ENCODE results near the gene NMRK2.
A peak's percentile ranks its signal among the peaks of the same experiment; 100 is the strongest.
"Not testable (repeated sequence)": the region's sequence is repeated elsewhere in the genome, so short reads cannot be mapped to it uniquely, and the experiment has no call there.

The NMRK2 gene, protein sequence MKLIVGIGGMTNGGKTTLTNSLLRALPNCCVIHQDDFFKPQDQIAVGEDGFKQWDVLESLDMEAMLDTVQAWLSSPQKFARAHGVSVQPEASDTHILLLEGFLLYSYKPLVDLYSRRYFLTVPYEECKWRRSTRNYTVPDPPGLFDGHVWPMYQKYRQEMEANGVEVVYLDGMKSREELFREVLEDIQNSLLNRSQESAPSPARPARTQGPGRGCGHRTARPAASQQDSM

DNA sequence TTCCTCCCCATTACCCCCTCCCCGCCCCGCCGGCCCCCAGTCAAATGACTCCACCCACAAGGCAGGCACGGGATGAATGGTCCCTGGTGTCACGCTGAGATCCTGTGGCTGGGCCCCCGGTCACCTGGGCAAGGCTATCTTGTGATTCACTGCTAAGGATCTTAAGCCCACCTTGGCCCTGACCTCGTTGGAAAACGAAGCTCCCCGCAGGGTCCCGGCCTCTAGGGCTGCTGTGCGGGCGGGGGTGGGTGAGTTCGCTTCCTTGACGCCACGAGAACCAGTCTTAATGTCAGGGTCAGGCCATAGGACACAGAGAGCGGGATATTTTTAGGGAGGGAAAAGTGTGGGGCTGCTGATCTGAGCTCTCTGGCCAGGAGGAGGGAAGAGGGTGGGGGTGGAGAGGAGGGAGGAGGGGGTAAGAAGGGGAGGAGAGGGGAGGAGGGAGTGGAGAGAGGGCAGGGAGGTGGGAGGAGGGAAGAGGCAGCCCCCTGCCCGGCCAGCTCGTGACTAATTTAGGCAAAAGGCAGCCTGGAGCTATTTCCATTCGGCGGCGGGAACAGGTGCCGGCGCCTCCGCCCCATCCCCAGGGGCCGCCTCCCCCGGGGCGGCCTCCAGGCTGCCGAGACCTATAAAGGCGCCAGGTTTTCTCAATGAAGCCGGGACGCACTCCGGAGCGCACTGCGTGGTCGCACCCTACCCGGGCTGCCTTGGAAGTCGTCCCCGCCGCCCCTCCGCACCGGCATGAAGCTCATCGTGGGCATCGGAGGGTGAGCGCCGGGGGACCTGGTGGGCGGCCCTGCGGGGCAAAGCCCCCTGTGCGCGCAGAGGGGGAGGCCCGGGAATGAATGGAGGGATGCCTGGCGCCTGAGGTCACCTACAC lies at the start of gene NMRK2:
Gene NMRK2, plus strand, starts transcription at position 139 of the 880 bp plus-strand sequence. Its CDS starts 603 bp downstream, at position 742.
- DNase-seq (ENCODE audit: low spot score) = peak; percentile 72

- no peak for DNase-seq (ENCODE audit: low spot score)
These were observed 42.3 kb upstream of the NMRK2 start for GRCh38 chr19:3890591-3890990.

DNA sequence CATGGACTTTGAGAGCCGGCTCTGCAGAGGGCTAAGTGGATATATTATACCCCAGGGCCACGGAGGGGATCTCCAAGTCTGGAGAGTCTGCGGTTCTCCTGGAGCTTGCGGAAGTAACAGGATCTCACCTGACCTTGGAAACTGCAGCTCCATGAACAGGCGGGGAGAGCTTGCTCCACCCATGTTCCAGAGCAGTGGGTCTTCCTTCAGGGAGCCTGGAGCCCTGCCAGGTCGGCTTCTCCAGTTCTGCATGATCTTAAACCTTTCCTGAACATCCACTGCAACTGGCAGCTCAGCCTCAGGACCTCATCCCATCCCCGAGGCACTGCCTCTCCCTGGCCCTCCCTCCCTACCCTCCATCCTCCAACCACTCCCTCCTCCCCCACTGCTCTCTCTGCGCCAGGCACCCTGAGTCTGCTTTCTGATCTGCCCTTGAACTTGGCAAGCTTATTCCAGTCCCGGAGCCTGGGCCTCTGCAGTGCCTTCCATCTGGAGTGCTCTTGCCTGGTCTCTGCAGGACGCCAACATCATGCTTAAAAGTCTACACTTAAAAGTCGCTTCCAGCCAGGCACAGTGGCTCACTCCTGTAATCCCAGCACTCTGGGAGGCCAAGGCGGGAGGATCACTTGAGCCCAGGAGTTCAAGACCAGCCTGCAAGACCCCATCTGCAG lies 39.2 kb upstream of the NMRK2 start:
- DNase-seq (ENCODE audit: low spot score) = no peak

- not testable (repeated sequence) for DNase-seq (ENCODE audit: low spot score)
These were observed 37.9 kb upstream of the NMRK2 start for GRCh38 chr19:3894959-3895358.

DNA sequence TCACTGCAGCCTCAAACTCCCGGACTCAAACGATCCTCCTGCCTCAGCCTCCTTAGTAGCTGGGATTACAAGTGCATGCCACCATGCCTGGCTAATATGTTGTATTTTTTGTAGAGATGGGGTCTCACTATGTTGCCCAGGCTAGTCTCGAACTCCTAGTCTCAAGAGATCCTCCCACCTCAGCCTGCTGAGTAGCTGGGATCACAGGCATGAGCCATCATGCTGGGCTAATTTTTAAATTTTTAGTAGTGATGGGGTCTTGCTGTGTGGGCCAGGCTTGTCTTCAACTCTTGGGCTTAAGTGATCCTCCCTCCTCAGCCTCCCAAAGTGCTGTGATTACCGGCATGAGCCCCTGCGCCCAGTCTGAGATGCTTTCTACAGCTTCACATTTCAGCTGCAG lies 37.1 kb upstream of the NMRK2 start:
- no peak for DNase-seq (ENCODE audit: low spot score)

DNA sequence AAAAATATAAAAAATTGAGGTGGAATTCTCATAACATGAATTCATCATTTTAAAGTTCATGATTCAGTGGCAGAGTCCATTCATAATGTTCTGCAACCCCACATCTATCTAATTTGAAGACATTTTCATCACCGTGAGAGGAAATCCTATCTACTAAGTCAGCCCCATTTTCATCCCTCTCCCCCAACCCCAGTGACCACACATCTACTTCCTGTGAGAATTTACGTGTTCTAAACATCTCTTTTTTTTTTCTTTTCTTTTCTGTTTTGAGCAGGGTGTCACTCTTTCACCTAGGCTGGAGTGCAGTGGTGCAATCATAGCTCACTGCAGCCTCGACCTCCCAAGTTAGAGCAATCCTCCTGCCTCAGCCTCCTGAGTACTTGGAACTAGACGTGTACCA lies 34.9 kb upstream of the NMRK2 start:
- DNase-seq (ENCODE audit: low spot score) = no peak

- no peak for DNase-seq (ENCODE audit: low spot score)
These were observed 34.4 kb upstream of the NMRK2 start for GRCh38 chr19:3898426-3898825.

- no peak for DNase-seq (ENCODE audit: low spot score)
These were observed 33.2 kb upstream of the NMRK2 start for GRCh38 chr19:3899531-3900294.

DNA sequence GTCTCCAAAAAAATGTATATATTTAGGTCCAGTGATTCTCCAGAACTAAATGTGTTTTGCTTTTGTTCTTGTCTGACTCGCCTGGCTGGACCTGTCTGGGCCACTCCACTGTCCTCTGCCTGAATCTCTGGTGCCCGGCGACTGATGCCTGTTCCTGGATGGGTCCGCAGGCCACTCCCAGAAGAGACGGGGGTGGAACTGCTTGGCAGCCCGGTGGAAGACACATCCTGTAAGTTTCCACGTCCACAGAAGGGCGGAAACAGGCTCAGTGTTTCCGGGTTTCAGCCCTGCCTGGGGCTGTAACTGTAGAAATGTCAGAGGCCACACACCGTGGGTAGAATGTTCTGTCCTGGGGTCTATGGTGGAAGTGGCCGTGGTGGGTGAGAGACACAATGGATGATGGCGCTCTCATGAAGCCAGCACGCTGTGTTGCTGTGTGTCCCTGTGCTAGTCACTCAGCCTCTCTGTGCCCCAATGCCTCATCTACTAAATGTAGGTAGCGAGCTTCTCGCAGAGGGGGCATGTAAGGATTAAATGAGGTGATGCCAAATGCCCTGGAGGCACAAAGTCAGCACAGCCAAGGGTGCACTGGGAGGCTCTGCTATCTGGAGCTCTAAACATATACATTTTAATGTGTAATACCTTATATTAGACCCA lies 30.4 kb upstream of the NMRK2 start:
- DNase-seq (ENCODE audit: low spot score) = no peak

- DNase-seq (ENCODE audit: low spot score) = no peak
These were observed 28.6 kb upstream of the NMRK2 start for GRCh38 chr19:3904233-3904632.

DNA sequence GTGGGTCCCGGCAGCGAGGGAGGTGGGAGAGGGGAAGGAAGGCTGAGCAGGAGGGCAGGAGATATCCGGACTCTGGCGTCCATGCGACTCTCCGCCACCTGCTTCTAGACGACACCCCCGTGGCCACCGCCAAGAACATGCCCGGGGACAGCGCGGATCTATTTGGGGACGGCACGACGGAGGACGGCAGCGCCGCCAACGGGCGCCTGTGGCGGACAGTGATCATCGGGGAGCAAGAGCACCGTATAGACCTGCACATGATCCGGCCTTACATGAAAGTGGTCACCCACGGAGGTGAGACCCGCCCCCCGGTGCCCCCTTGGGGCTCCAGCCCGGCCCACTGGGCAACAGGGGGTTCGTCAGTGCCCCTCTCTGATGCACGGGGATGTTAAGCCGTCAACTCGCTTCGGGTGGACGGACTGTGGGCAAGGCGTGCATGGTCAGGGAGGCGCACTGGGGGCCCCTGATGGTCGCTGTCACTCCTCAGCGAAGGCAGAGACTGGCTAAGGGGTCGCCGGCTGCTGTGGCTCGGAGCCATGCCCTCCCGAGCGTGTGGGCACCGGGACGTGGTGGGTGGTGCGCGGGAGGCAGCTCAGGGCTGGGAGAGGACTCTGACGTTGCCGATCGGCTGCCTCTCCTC lies 25.1 kb upstream of the NMRK2 start:
- no peak for DNase-seq (ENCODE audit: low spot score)

- no peak for DNase-seq (ENCODE audit: low spot score)
These were observed 24.4 kb upstream of the NMRK2 start for GRCh38 chr19:3908266-3909054.

DNA sequence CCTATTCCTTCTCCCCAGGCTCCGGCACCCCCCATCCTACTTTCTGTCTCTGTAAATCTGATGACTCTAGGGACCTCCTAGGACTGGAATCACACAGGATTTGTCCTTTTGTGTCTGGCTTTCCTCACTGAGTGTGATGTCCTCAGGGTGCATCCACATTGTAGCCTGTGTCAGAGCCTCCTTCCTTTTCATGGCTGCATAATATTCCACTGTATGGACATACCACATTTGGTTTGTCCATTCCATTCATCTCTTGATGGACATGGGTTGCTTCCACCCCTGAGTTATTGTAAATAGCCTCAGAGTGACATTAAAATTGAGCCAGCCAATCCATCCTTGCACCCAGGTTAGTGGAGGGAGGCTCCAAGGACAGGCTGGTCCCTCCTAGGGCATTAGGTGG lies 22.8 kb upstream of the NMRK2 start:
- DNase-seq (ENCODE audit: low spot score) = no peak

GRCh38 chr19:3914199-3914598 lies 18.7 kb upstream of the NMRK2 start:
- DNase-seq (ENCODE audit: low spot score) = no peak

DNA sequence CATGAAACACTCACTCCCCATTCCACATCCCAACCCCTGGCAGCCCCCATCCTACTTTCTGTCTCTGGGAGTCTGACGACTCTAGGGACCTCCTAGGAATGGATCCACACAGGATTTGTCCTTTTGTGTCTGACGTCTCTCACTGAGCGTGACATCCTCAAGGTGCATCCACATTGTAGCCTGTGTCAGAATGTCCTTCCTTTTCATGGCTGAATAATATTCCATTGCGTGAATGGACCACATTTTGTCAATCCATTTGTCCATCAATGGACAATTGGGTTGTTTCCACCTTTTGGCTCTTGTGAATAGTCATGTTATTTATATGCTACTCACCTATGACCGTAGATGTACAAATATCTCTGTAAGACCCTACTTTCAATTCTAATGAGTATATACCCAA lies 16.8 kb upstream of the NMRK2 start:
- DNase-seq (ENCODE audit: low spot score) = no peak

GRCh38 chr19:3919793-3920192 lies 13.1 kb upstream of the NMRK2 start:
- DNase-seq (ENCODE audit: low spot score) = no peak

GRCh38 chr19:3923096-3923758 lies 9.6 kb upstream of the NMRK2 start:
- no peak for DNase-seq (ENCODE audit: low spot score)

DNA sequence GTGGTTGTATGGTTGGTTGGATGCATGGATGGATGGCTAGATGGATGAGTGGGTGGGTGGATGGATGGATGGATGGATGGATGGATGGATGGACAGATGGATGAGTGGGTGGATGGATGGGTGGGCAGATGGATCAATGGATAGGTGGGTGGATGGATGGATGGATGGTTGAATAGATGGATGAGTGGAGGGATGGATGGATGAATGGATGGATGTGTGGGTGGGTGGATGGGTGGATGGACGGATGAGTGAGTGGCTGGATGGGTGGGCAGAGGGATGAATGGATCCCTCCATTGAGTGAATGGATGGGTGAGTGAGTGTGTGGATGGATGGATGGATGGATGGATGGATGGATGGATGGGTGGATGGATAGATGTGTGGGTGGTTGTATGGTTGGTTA lies 9.0 kb upstream of the NMRK2 start:
- DNase-seq (ENCODE audit: low spot score) = no peak

GRCh38 chr19:3931041-3931440 lies 1.8 kb upstream of the NMRK2 start:
- DNase-seq (ENCODE audit: low spot score) = peak; percentile 32

All from D341Med (cell line).